ENCODE results near the gene INSYN2A.

INSYN2A gene

GRCh38 chr10:127196282-127197153, at the start of gene INSYN2A:
Gene INSYN2A, minus strand, starts transcription at chr10:127196591. Its CDS starts 20,196 bp downstream, at chr10:127176395.
- Histone ChIP-seq H3K9me3 (ENCODE audit: control insufficient read depth, insufficient read depth, low read length) (no peaks in the 10 kb centered on the region), H3K4me1 (ENCODE audit: control insufficient read depth, insufficient read depth, low read length) (peaks cover 3% of the 10 kb centered on the region; the same call in 1 of the 2 replicates), H3K27ac (ENCODE audit: low read length) (no peak within 1 kb of the TSS), H3K36me3 (ENCODE audit: control insufficient read depth, insufficient read depth, low read length) (no peaks in the 10 kb centered on the region), H3K27me3 (ENCODE audit: control insufficient read depth, insufficient read depth, low read length) (peaks cover 5% of the 10 kb centered on the region; the same call in 1 of the 2 replicates), H3K4me3 (ENCODE audit: low read length) (peak within 1 kb of the TSS; percentile 40; the same call in 1 of the 2 replicates)
- DNase-seq (ENCODE audit: low read depth, low spot score): no peak
- WGBS (ENCODE audit: insufficient coverage, insufficient read length): no CpG with 5 or more reads among the region's 81 CpGs

DNA sequence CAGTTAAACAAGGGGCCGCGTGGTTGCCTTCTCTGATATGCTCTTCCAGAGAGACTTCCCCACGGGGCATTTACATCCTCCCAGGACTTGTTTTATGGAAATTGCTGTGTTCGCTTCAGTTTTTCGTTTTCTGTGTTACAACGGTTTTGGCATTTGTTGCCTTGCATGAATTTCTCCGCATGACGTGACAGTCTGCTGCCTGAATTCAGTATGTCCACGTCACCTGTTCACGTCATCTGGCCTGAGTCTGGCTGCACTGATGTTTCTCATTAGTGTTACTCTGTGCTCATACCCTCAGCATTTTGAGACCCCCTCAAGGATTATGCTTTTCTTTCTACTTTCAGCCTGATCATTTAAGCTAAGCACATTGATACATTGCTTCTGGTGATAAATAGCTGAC, 49.1 kb upstream of the INSYN2A start:
- Histone ChIP-seq H3K27me3 (ENCODE audit: control insufficient read depth, insufficient read depth, low read length) (no peaks in the 10 kb centered on the region), H3K27ac (ENCODE audit: low read length) (no peak overlapping the region), H3K36me3 (ENCODE audit: control insufficient read depth, insufficient read depth, low read length) (no peaks in the 10 kb centered on the region), H3K4me1 (ENCODE audit: control insufficient read depth, insufficient read depth, low read length) (no peaks in the 10 kb centered on the region), H3K4me3 (ENCODE audit: low read length) (no peak overlapping the region), H3K9me3 (ENCODE audit: control insufficient read depth, insufficient read depth, low read length) (peaks cover 2% of the 10 kb centered on the region; the same call in 1 of the 2 replicates)
- WGBS (ENCODE audit: insufficient coverage, insufficient read length): no CpG with 5 or more reads among the region's 10 CpGs
- no peak for DNase-seq (ENCODE audit: low read depth, low spot score)

DNA sequence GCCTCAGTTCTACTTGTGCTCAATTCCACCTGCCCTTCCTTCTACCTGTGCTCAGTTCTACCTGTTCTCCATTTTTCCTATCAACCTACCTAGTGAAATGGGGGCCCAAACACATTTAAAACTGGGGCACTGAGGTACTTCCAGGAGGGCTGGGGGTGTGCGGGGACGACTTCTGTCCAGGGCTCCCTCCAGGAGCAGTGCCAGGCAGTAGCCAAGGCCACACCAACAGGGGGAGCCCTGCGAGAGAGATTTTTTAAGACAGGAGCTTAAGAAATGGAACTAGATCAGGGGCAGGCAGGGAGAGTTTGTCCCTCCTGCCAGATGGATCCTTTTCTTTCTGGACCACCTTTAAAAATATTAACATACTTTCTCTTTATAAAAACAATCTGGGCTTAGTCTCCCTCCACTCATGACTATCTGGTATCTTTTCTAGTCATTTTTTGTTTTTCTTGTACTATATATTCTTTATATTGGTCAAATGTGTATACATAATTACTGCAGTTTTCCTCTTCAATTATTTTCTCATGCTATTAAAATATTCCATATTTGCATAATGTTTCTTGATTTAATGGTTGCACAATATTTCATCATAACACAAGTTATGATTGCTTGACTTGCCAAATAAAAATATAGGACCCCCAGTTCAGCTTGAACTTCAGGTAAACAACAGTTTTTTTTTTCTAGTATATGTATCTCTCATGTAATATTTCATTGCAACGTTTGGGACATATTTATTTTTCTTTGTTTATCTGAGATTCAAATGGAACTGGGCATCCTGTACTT, 47.3 kb upstream of the INSYN2A start:
- H3K27me3 ChIP-seq (ENCODE audit: control insufficient read depth, insufficient read depth, low read length): no peaks in the 10 kb centered on the region
- H3K4me1 ChIP-seq (ENCODE audit: control insufficient read depth, insufficient read depth, low read length): no peaks in the 10 kb centered on the region
- H3K27ac ChIP-seq (ENCODE audit: low read length): no peak overlapping the region
- no peak overlapping the region for H3K4me3 ChIP-seq (ENCODE audit: low read length)
- peaks cover 2% of the 10 kb centered on the region; the same call in 1 of the 2 replicates for H3K9me3 ChIP-seq (ENCODE audit: control insufficient read depth, insufficient read depth, low read length)
- no peaks in the 10 kb centered on the region for H3K36me3 ChIP-seq (ENCODE audit: control insufficient read depth, insufficient read depth, low read length)
- WGBS (ENCODE audit: insufficient coverage, insufficient read length): no CpG with 5 or more reads among the region's 4 CpGs
- peak; percentile 29 for DNase-seq (ENCODE audit: low read depth, low spot score)

DNA sequence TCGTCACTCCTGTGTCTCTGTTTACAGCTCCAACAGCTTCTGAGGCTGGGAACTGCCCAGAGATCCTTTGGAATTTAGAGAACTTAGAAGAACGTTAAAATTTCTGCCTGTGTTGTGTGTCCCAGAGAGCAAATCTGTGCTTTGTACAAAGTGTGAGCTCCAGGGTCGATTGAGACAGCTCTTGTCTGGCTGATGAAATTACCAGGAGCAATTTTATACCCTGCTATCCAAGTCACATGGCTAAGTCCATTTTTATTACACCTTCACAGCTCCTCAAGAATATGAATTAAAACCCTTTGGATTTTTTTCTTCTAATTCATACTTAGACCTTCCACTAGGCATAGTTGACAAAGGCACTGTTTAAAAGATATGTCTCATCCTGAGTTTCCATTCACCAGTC, 46.5 kb upstream of the INSYN2A start:
- Histone ChIP-seq H3K4me3 (ENCODE audit: low read length) (no peak overlapping the region), H3K4me1 (ENCODE audit: control insufficient read depth, insufficient read depth, low read length) (no peaks in the 10 kb centered on the region), H3K36me3 (ENCODE audit: control insufficient read depth, insufficient read depth, low read length) (no peaks in the 10 kb centered on the region), H3K9me3 (ENCODE audit: control insufficient read depth, insufficient read depth, low read length) (no peaks in the 10 kb centered on the region), H3K27me3 (ENCODE audit: control insufficient read depth, insufficient read depth, low read length) (no peaks in the 10 kb centered on the region), H3K27ac (ENCODE audit: low read length) (no peak overlapping the region)
- no CpG with 5 or more reads among the region's 3 CpGs for WGBS (ENCODE audit: insufficient coverage, insufficient read length)
- no peak for DNase-seq (ENCODE audit: low read depth, low spot score)

DNA sequence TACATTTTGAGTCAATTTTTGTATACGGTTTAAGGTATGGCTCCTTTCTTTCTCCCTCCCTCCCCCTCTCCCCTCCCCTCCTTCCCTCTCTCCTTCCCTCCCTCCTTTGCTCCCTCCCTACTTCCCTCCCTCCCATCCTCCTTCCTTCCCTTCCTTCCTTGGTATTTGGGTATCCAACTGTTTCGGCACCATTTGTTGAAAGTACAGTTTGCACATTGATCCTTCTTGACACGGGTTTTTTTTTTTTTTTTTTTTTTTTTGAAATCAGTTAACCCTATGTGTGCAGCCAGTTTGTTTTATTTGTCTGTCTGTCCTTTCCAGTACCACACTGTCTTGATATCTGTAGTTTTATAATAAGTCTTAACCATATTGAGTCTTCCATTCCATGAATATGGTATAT, 39.9 kb upstream of the INSYN2A start:
- DNase-seq (ENCODE audit: low read depth, low spot score): no peak
- no CpG with 5 or more reads among the region's 3 CpGs for WGBS (ENCODE audit: insufficient coverage, insufficient read length)

DNA sequence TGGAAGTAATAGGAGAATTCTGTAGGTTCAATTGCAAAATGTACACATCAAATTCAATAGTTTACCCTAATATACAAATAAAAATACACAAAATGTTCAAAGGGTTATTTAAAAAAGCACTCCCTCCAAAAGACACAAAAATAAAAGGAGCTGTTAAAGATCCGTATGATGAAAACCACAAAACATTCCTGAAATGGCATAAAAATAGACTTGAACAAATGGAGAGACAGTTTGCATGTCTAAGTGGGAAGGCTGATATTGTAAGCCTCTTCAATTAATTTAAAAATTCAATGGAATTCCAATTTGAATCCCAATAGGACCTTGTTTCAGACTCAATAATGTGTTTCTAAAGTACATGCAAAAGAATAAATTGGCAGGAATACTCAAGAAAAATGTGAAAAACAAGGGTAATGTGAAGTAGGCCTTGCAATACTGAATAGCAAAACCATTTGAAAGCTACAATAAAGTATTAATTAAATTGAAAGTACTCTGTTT, 38.0 kb upstream of the INSYN2A start:
- no peaks in the 10 kb centered on the region for H3K27me3 ChIP-seq (ENCODE audit: control insufficient read depth, insufficient read depth, low read length)
- H3K27ac ChIP-seq (ENCODE audit: low read length): no peak overlapping the region
- WGBS (ENCODE audit: insufficient coverage, insufficient read length): no CpG with 5 or more reads among the region's 1 CpG
- no peaks in the 10 kb centered on the region for H3K36me3 ChIP-seq (ENCODE audit: control insufficient read depth, insufficient read depth, low read length)
- no peaks in the 10 kb centered on the region for H3K4me1 ChIP-seq (ENCODE audit: control insufficient read depth, insufficient read depth, low read length)
- DNase-seq (ENCODE audit: low read depth, low spot score): no peak
- no peaks in the 10 kb centered on the region for H3K9me3 ChIP-seq (ENCODE audit: control insufficient read depth, insufficient read depth, low read length)
- no peak overlapping the region for H3K4me3 ChIP-seq (ENCODE audit: low read length)

More for the DNA sequence above, 39.9 kb upstream of the INSYN2A start:
- Histone ChIP-seq H3K4me1 (ENCODE audit: control insufficient read depth, insufficient read depth, low read length) (no peaks in the 10 kb centered on the region), H3K36me3 (ENCODE audit: control insufficient read depth, insufficient read depth, low read length) (no peaks in the 10 kb centered on the region), H3K4me3 (ENCODE audit: low read length) (no peak overlapping the region), H3K27ac (ENCODE audit: low read length) (no peak overlapping the region), H3K27me3 (ENCODE audit: control insufficient read depth, insufficient read depth, low read length) (no peaks in the 10 kb centered on the region), H3K9me3 (ENCODE audit: control insufficient read depth, insufficient read depth, low read length) (no peaks in the 10 kb centered on the region)

DNA sequence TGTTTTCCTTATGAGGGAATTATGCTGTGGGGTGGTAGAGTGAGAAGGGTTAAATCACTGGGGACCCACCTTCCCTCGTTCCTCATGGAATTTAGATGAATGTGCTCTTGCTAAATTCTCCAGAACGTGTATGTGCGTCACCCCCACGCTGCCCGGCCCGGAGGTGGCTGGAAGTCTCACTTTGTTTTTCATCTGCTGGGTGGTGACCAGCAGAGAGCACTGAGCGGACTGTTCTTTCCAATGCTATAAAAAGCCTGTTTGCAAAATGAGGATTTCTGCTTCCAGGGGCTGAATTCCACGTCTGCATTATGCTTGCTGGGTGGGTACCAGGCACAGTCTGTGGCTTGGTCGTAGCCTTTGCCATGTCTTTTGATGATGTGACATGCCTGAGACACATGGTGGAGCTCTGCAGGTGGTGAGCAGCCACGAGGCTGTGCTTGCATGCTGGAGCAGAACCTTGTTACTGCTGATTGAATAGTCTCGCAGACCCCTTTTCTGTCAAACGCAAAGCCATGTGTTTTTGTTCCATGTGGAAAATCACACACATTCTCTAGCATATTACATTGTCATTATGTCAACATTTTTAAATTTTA, 31.9 kb upstream of the INSYN2A start:
- no peak for DNase-seq (ENCODE audit: low read depth, low spot score)
- H3K27ac ChIP-seq (ENCODE audit: low read length): no peak overlapping the region

GRCh38 chr10:127227663-127228062, 31.3 kb upstream of the INSYN2A start:
- no peaks in the 10 kb centered on the region for H3K4me1 ChIP-seq (ENCODE audit: control insufficient read depth, insufficient read depth, low read length)
- no peak overlapping the region for H3K4me3 ChIP-seq (ENCODE audit: low read length)
- no peaks in the 10 kb centered on the region for H3K36me3 ChIP-seq (ENCODE audit: control insufficient read depth, insufficient read depth, low read length)
- DNase-seq (ENCODE audit: low read depth, low spot score): no peak
- H3K27me3 ChIP-seq (ENCODE audit: control insufficient read depth, insufficient read depth, low read length): no peaks in the 10 kb centered on the region
- no peak overlapping the region for H3K27ac ChIP-seq (ENCODE audit: low read length)
- no CpG with 5 or more reads among the region's 1 CpG for WGBS (ENCODE audit: insufficient coverage, insufficient read length)
- no peaks in the 10 kb centered on the region for H3K9me3 ChIP-seq (ENCODE audit: control insufficient read depth, insufficient read depth, low read length)

More for the DNA sequence above, 31.9 kb upstream of the INSYN2A start:
- no CpG with 5 or more reads among the region's 12 CpGs for WGBS (ENCODE audit: insufficient coverage, insufficient read length)
- no peaks in the 10 kb centered on the region for H3K9me3 ChIP-seq (ENCODE audit: control insufficient read depth, insufficient read depth, low read length)
- H3K4me1 ChIP-seq (ENCODE audit: control insufficient read depth, insufficient read depth, low read length): no peaks in the 10 kb centered on the region
- no peaks in the 10 kb centered on the region for H3K36me3 ChIP-seq (ENCODE audit: control insufficient read depth, insufficient read depth, low read length)
- H3K4me3 ChIP-seq (ENCODE audit: low read length): no peak overlapping the region
- H3K27me3 ChIP-seq (ENCODE audit: control insufficient read depth, insufficient read depth, low read length): no peaks in the 10 kb centered on the region

DNA sequence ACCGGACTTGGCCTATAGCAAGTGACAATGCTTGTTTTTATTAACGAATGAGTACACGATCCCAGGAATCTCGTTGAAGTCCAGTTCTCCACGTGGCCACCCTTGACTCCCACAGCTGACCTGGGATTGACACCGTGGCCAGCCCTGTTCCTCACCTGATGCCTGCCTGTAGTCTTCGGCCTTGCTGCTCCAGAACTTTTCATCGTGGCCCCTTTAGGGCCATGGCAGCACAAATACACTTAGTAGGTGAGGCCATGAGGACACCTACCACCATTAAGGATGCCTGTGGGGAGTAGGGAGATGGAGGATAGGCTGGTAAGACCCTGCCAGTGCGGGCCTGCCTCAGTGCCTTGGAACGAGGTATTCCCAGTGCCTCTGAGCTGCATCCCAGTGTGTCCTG, 30.6 kb upstream of the INSYN2A start:
- no peaks in the 10 kb centered on the region for H3K4me1 ChIP-seq (ENCODE audit: control insufficient read depth, insufficient read depth, low read length)
- no CpG with 5 or more reads among the region's 10 CpGs for WGBS (ENCODE audit: insufficient coverage, insufficient read length)

GRCh38 chr10:127221281-127221680, 24.9 kb upstream of the INSYN2A start:
- Histone ChIP-seq H3K27me3 (ENCODE audit: control insufficient read depth, insufficient read depth, low read length) (no peaks in the 10 kb centered on the region), H3K36me3 (ENCODE audit: control insufficient read depth, insufficient read depth, low read length) (no peaks in the 10 kb centered on the region), H3K27ac (ENCODE audit: low read length) (no peak overlapping the region), H3K9me3 (ENCODE audit: control insufficient read depth, insufficient read depth, low read length) (no peaks in the 10 kb centered on the region), H3K4me3 (ENCODE audit: low read length) (no peak overlapping the region), H3K4me1 (ENCODE audit: control insufficient read depth, insufficient read depth, low read length) (no peaks in the 10 kb centered on the region)
- DNase-seq (ENCODE audit: low read depth, low spot score): no peak
- no CpG with 5 or more reads among the region's 3 CpGs for WGBS (ENCODE audit: insufficient coverage, insufficient read length)

More for the DNA sequence above, 30.6 kb upstream of the INSYN2A start:
- DNase-seq (ENCODE audit: low read depth, low spot score): no peak
- Histone ChIP-seq H3K27ac (ENCODE audit: low read length) (no peak overlapping the region), H3K36me3 (ENCODE audit: control insufficient read depth, insufficient read depth, low read length) (no peaks in the 10 kb centered on the region), H3K4me3 (ENCODE audit: low read length) (no peak overlapping the region), H3K27me3 (ENCODE audit: control insufficient read depth, insufficient read depth, low read length) (no peaks in the 10 kb centered on the region), H3K9me3 (ENCODE audit: control insufficient read depth, insufficient read depth, low read length) (no peaks in the 10 kb centered on the region)

All from iPS DF 6.9 (cell line).